ENCODE data around the gene UGT2A1. TPM values are rescaled to one million over a fixed set of nuclear protein-coding genes. Genes with fewer than 3 reads are reported as not detected.
"Not testable (repeated sequence)": the region's sequence is repeated elsewhere in the genome, so short reads cannot be mapped to it uniquely, and the experiment has no call there.

UGT2A1 gene
- total RNA-seq, 1 donor from 2014 or later, result not detected

- TF ChIP-seq, protein P1, sequence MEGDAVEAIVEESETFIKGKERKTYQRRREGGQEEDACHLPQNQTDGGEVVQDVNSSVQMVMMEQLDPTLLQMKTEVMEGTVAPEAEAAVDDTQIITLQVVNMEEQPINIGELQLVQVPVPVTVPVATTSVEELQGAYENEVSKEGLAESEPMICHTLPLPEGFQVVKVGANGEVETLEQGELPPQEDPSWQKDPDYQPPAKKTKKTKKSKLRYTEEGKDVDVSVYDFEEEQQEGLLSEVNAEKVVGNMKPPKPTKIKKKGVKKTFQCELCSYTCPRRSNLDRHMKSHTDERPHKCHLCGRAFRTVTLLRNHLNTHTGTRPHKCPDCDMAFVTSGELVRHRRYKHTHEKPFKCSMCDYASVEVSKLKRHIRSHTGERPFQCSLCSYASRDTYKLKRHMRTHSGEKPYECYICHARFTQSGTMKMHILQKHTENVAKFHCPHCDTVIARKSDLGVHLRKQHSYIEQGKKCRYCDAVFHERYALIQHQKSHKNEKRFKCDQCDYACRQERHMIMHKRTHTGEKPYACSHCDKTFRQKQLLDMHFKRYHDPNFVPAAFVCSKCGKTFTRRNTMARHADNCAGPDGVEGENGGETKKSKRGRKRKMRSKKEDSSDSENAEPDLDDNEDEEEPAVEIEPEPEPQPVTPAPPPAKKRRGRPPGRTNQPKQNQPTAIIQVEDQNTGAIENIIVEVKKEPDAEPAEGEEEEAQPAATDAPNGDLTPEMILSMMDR (IDR thresholded peaks at IDR 0.05), result no peak
- DNase-seq (ENCODE audit: low spot score), result no peak
- H3K4me1 Mint-ChIP-seq (ENCODE audit: low read depth), result peaks cover 3% of the 10 kb centered on the region
- no peaks in the 10 kb centered on the region for H3K9me3 Mint-ChIP-seq (ENCODE audit: low read depth)
- no peaks in the 10 kb centered on the region for H3K36me3 Mint-ChIP-seq (ENCODE audit: low read depth)
- peaks cover 32% of the 10 kb centered on the region for H3K27me3 Mint-ChIP-seq (ENCODE audit: low read depth)
- no peak overlapping the region for H3K27ac Mint-ChIP-seq (ENCODE audit: unreplicated experiment)
- H3K4me3 Mint-ChIP-seq (ENCODE audit: unreplicated experiment), result no peak overlapping the region
Measured at GRCh38 chr4:69684804-69685203, 31.8 kb upstream of the UGT2A1 start.

GRCh38 chr4:69668680-69669079, 15.6 kb upstream of the UGT2A1 start:
- TF ChIP-seq, protein P1 (IDR thresholded peaks at IDR 0.05), result no peak
- no peaks in the 10 kb centered on the region for H3K36me3 Mint-ChIP-seq (ENCODE audit: low read depth)
- H3K4me1 Mint-ChIP-seq (ENCODE audit: low read depth), result no peaks in the 10 kb centered on the region
- no peak overlapping the region for H3K27ac Mint-ChIP-seq (ENCODE audit: unreplicated experiment)
- H3K9me3 Mint-ChIP-seq (ENCODE audit: low read depth), result peaks cover 4% of the 10 kb centered on the region
- H3K4me3 Mint-ChIP-seq (ENCODE audit: unreplicated experiment), result no peak overlapping the region
- no peak for DNase-seq (ENCODE audit: low spot score)
- peaks cover 10% of the 10 kb centered on the region for H3K27me3 Mint-ChIP-seq (ENCODE audit: low read depth)

- not testable (repeated sequence) for H3K4me1 Mint-ChIP-seq (ENCODE audit: low read depth); H3K27me3 Mint-ChIP-seq (ENCODE audit: low read depth); H3K4me3 Mint-ChIP-seq (ENCODE audit: unreplicated experiment); DNase-seq (ENCODE audit: low spot score); H3K27ac Mint-ChIP-seq (ENCODE audit: unreplicated experiment); H3K36me3 Mint-ChIP-seq (ENCODE audit: low read depth)
- H3K9me3 Mint-ChIP-seq (ENCODE audit: low read depth), result peaks cover 13% of the 10 kb centered on the region
Measured at GRCh38 chr4:69664009-69664408, 11.0 kb upstream of the UGT2A1 start.

GRCh38 chr4:69661130-69661803, 8.2 kb upstream of the UGT2A1 start:
- H3K27ac Mint-ChIP-seq (ENCODE audit: unreplicated experiment); H3K36me3 Mint-ChIP-seq (ENCODE audit: low read depth); H3K27me3 Mint-ChIP-seq (ENCODE audit: low read depth); H3K4me1 Mint-ChIP-seq (ENCODE audit: low read depth); H3K4me3 Mint-ChIP-seq (ENCODE audit: unreplicated experiment): not testable (repeated sequence)
- H3K9me3 Mint-ChIP-seq (ENCODE audit: low read depth), result peaks cover 13% of the 10 kb centered on the region
- DNase-seq (ENCODE audit: low spot score), result peak; percentile 34

- H3K4me3 Mint-ChIP-seq (ENCODE audit: unreplicated experiment), result no peak overlapping the region
- no peaks in the 10 kb centered on the region for H3K27me3 Mint-ChIP-seq (ENCODE audit: low read depth)
- peaks cover 9% of the 10 kb centered on the region for H3K9me3 Mint-ChIP-seq (ENCODE audit: low read depth)
- H3K36me3 Mint-ChIP-seq (ENCODE audit: low read depth), result peaks cover 3% of the 10 kb centered on the region
- H3K4me1 Mint-ChIP-seq (ENCODE audit: low read depth), result no peaks in the 10 kb centered on the region
- TF ChIP-seq, protein P1 (IDR thresholded peaks at IDR 0.05), result no peak
- no peak for DNase-seq (ENCODE audit: low spot score)
- H3K27ac Mint-ChIP-seq (ENCODE audit: unreplicated experiment), result no peak overlapping the region
Measured at GRCh38 chr4:69658133-69658532, 5.1 kb upstream of the UGT2A1 start.

DNA sequence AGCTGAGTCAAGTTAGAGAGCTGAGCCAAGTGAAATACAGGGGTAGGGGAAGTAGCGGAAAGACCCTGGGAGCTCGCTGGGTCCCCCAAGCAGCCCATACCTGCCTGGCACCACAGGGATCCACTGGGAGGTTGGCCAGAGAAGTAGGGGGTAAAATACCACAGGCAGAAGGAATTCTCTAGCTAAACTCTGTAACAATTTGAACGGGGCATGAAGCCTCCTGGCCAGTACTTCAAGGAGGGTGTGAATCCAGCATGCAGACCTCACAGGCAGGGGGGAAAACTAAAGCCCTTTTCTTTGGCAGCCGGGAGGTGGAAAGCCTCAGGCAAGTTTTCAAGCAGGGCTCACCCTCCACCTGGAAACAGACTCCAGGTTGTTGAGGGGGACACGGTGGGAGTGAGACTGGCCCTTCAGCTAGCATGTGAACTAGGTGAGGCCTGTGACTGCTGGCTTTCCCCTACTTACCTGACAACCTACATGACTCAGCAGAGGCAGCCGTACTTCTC, 3.7 kb upstream of the UGT2A1 start:
- DNase-seq (ENCODE audit: low spot score), result no peak
- TF ChIP-seq, protein P1 (IDR thresholded peaks at IDR 0.05), result no peak
- Mint-ChIP-seq H3K27me3 (ENCODE audit: low read depth) (no peaks in the 10 kb centered on the region), H3K9me3 (ENCODE audit: low read depth) (no peaks in the 10 kb centered on the region), H3K27ac (ENCODE audit: unreplicated experiment) (no peak overlapping the region), H3K36me3 (ENCODE audit: low read depth) (no peaks in the 10 kb centered on the region), H3K4me1 (ENCODE audit: low read depth) (no peaks in the 10 kb centered on the region), H3K4me3 (ENCODE audit: unreplicated experiment) (no peak overlapping the region)
